Spleen (tissue), 11 donors: ENCODE measurements around the gene NLGN2. TPM values are rescaled to one million over a fixed set of nuclear protein-coding genes. Genes with fewer than 3 reads are reported as not detected.
A peak's percentile ranks its signal among the peaks of the same experiment; 100 is the strongest.

Experiments
- DNase-seq: peaks from one replicate; pipeline ENCODE4 v3.0.0-alpha.2; 2020
- H3K27ac ChIP-seq, 8 donors: fragments of 200-600 bp; sonication (generic) in 7 of 8; 1 replicate in 4 of 8; 2 replicates in 4 of 8; pipeline versions ENCODE4 v1.5.0 to v1.8.0; 2016 to 2021; ENCODE audit warnings: inconsistent platforms in 4 of 8, mild to moderate bottlenecking in 4 of 8, moderate library complexity in 1 of 8
- H3K27me3 ChIP-seq, 7 donors: fragments of 200-600 bp; sonication (generic) in 6 of 7; replicated peaks in 1 of 7; 1 replicate in 4 of 7; 2 replicates in 3 of 7; pipeline versions ENCODE4 v1.5.0 to v1.8.0; 2016 to 2021; ENCODE audit warnings: inconsistent platforms in 3 of 7, mild to moderate bottlenecking in 1 of 7
- H3K36me3 ChIP-seq, 6 donors: fragments of 200-600 bp; sonication (generic) in 5 of 6; 1 replicate in 4 of 6; 2 replicates in 2 of 6; pipeline versions ENCODE4 v1.5.0 to v1.8.0; 2016 to 2021; ENCODE audit warnings: inconsistent platforms in 2 of 6
- H3K4me1 ChIP-seq, 6 donors: fragments of 200-600 bp; sonication (generic) in 5 of 6; 1 replicate in 3 of 6; 2 replicates in 3 of 6; pipeline versions ENCODE4 v1.5.0 to v1.8.0; 2016 to 2021; ENCODE audit warnings: inconsistent platforms in 3 of 6
- H3K4me3 ChIP-seq, 8 donors: fragments of 200-600 bp; sonication (generic) in 7 of 8; 1 replicate in 4 of 8; 2 replicates in 4 of 8; pipeline versions ENCODE4 v1.5.0 to v1.8.0; 2016 to 2021; ENCODE audit warnings: inconsistent platforms in 4 of 8, mild to moderate bottlenecking in 4 of 8, moderate library complexity in 2 of 8
- H3K9me3 ChIP-seq, 8 donors: fragments of 200-600 bp; sonication (generic) in 7 of 8; 1 replicate in 4 of 8; 2 replicates in 4 of 8; pipeline versions ENCODE4 v1.5.0 to v1.8.0; 2016 to 2021; ENCODE audit warnings: inconsistent platforms in 4 of 8
- POLR2A ChIP-seq, 3 donors: fragments of 450-650 bp; IDR thresholded peaks; one replicate each; pipeline ENCODE4 v1.5.1; 2017; ENCODE audit warnings: antibody characterized with exemption in 3 of 3, mild to moderate bottlenecking in 1 of 3
- POLR2AphosphoS5 ChIP-seq, 3 donors: sonication (generic); formaldehyde crosslinking; IDR thresholded peaks; one replicate each; pipeline ENCODE4 v1.5.1; 2017; ENCODE audit warnings: antibody characterized with exemption in 3 of 3
- WGBS, 5 donors: extraction: QIAGEN DNeasy Blood & Tissue Kit in 3 of 5; methylation state at CpG; one replicate each; pipeline versions ENCODE4 v1.1.5 to v1.1.7; 2013 to 2018; 5-methylcytosine and 5-hydroxymethylcytosine counted together
- intact Hi-C: fragments of 100-400 bp; cut with DNase I; formaldehyde crosslinking; loops from one replicate; pipeline ENCODE4 v1.15.0; 2023; ENCODE audit warnings: low total_unique reads
- polyA plus RNA-seq, 3 donors: library from polyadenylated mRNA; stranded (reverse); fragments of 200-250 nt; gene quantifications; one replicate each; pipeline ENCODE4 v1.2.1, GENCODE V29; 2013
- total RNA-seq, 7 donors: library from RNA; depleted of rRNA in 3 of 7; stranded (reverse); fragments of >200 nt in 3 of 7; fragmentation: NEBNext Ultra II Directional in 4 of 7; extraction: Animal tissue kit (Norgen Biotek cat#: 25700) in 4 of 7; gene quantifications; one replicate each; pipeline versions ENCODE4 v1.1.0 to v1.2.1, GENCODE V29; 2016 to 2021
- TF ChIP-seq, protein P1 (sequence below), 11 experiments: fragments of 200-600 bp in 7 of 11; fragments of 450-650 bp in 4 of 11; sonication (generic) in 4 of 11; IDR thresholded peaks in 8 of 11; conservative IDR thresholded peaks in 3 of 11; 1 replicate in 7 of 11; 2 replicates in 4 of 11; pipeline versions ENCODE4 v1.4.0 to v1.8.0; 2016 to 2021; ENCODE audit warnings: antibody characterized with exemption in 11 of 11, inconsistent platforms in 4 of 11, mild to moderate bottlenecking in 1 of 11
- donor health status: healthy with polysubstance abuse.
- donor health status: DM: no; HTN: no; CAD: no; lungs with moderate emphysema.
- donor health status: DM: no; HTN: no; CAD: no.
- donor health status: Bipolar disorder and iron deficiency.
- donor health status: healthy.
- donor health status: DM: no; HTN: no; CAD: no.
- donor health status: DM: yes; HTN: yes; CAD: no.

The NLGN2 gene
- total and polyA plus RNA-seq, 10 donors: 2.2 to 23.0 (median 11.4) TPM

- Histone ChIP-seq H3K4me3 (no peak within 1 kb of the TSS), H3K4me1 (no peaks in the 10 kb centered on the region), H3K27ac (no peak within 1 kb of the TSS), H3K9me3 (no peaks in the 10 kb centered on the region), H3K27me3 (no peaks in the 10 kb centered on the region), H3K36me3 (peaks cover 0 to 7% (median 0%) of the 10 kb centered on the region in 6 donors)
- no peak for DNase-seq
- 64 to 83% (median 82%) methylated on average over 8 to 17 of the region's 17 CpGs for WGBS, 5 donors
- TF ChIP-seq POLR2AphosphoS5 (IDR thresholded peaks at IDR 0.05): peak in 1 of 3 donors; percentile 21
- TF ChIP-seq POLR2A (IDR thresholded peaks at IDR 0.05): no peak
- intact Hi-C loops: no loop called here
Observed at GRCh38 chr17:7419819-7420610, 12.4 kb downstream of the NLGN2 start, which contains the start of gene SPEM1. Gene SPEM1 (plus strand): TSS chr17:7420324. CDS start chr17:7420385, 61 bp downstream.

DNA sequence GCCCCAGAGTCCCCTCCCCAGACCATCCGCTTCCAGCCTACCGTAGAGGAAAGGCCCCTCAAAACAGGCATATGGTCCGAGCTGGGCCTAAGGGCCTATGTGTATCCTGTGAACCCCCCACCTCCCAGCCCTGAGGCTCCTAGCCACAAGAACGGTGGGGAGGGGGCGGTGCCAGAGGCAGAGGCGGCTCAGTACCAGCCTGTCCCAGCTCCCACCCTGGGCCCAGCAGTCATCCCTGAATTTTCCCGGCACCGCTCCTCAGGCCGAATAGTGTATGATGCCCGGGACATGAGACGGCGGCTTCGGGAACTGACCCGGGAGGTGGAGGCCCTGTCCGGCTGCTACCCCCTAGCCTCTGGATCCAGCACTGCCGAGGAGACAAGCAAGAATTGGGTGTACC is 13.5 kb downstream of the NLGN2 start:
- intact Hi-C loops: no loop called here

DNA sequence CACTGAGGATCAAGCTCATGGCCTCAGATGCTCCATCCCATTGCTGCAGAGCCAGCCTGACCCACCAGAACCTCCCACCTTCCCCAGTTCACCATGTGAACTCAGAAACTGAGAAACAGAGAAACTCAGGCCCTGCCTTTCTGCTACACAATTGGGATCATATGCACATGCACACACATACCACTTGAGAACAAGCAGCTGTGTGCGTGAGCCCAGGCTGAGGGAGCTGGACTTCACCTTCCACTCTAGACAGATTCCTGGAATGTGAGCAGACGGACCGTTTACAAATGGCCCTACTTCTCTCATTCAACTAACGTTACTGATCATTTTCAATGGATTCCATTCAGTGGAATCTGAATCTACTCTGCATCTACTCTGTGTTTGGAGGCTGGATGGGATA is 16.0 kb downstream of the NLGN2 start:
- Histone ChIP-seq H3K27me3 (no peaks in the 10 kb centered on the region), H3K4me1 (no peaks in the 10 kb centered on the region), H3K4me3 (no peak overlapping the region), H3K27ac (no peak overlapping the region), H3K36me3 (no peaks in the 10 kb centered on the region), H3K9me3 (no peaks in the 10 kb centered on the region)
- DNase-seq: no peak
- 81 to 88% (median 83%) methylated on average over 4 of the region's 4 CpGs for WGBS, 5 donors
- intact Hi-C loops: no loop called here
- TF ChIP-seq POLR2AphosphoS5 (IDR thresholded peaks at IDR 0.05) (no peak), POLR2A (IDR thresholded peaks at IDR 0.05) (no peak)
- TF ChIP-seq, protein P1, sequence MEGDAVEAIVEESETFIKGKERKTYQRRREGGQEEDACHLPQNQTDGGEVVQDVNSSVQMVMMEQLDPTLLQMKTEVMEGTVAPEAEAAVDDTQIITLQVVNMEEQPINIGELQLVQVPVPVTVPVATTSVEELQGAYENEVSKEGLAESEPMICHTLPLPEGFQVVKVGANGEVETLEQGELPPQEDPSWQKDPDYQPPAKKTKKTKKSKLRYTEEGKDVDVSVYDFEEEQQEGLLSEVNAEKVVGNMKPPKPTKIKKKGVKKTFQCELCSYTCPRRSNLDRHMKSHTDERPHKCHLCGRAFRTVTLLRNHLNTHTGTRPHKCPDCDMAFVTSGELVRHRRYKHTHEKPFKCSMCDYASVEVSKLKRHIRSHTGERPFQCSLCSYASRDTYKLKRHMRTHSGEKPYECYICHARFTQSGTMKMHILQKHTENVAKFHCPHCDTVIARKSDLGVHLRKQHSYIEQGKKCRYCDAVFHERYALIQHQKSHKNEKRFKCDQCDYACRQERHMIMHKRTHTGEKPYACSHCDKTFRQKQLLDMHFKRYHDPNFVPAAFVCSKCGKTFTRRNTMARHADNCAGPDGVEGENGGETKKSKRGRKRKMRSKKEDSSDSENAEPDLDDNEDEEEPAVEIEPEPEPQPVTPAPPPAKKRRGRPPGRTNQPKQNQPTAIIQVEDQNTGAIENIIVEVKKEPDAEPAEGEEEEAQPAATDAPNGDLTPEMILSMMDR (IDR thresholded peaks at IDR 0.05 in 8 of 11, conservative IDR thresholded peaks at IDR 0.05 in 3 of 11): no peak

More for the DNA sequence above, 13.5 kb downstream of the NLGN2 start:
- H3K27ac ChIP-seq: no peak overlapping the region
- no peaks in the 10 kb centered on the region for H3K4me1 ChIP-seq
- TF ChIP-seq, protein P1 (IDR thresholded peaks at IDR 0.05 in 8 of 11, conservative IDR thresholded peaks at IDR 0.05 in 3 of 11): no peak
- TF ChIP-seq POLR2AphosphoS5 (IDR thresholded peaks at IDR 0.05) (no peak), POLR2A (IDR thresholded peaks at IDR 0.05) (no peak)
- no peaks in the 10 kb centered on the region for H3K27me3 ChIP-seq
- DNase-seq: no peak
- H3K4me3 ChIP-seq: no peak overlapping the region
- H3K36me3 ChIP-seq: peaks cover 0 to 7% (median 0%) of the 10 kb centered on the region in 6 donors
- WGBS, 5 donors: 93 to 98% (median 96%) methylated on average over 13 to 16 of the region's 16 CpGs
- no peaks in the 10 kb centered on the region for H3K9me3 ChIP-seq

DNA sequence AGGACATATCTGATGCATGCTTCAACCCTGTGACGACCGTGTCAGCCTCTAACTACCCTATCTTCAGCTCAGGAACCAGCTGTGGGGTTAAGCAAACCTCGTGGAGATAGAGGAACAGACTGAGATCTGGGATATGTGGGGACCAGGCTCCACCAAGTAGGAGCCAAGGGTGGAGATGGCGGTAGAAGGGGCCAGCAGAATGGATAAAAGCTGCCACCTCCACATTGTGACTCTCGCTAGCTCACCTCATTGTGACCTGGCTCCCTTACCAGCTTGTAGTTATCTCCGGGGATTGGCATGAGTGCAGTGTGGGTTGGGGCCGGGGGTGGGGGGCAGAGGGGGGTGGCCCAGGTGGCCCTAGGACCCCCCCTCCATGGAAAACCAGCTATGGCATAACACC is 17.7 kb downstream of the NLGN2 start, which contains the start of gene SPEM2:
Gene SPEM2 (plus strand): TSS at position 301 of the 400 bp plus-strand sequence. CDS start 73 bp downstream, at position 374.
- H3K4me3 ChIP-seq: no peak within 1 kb of the TSS
- WGBS, 5 donors: 72 to 84% (median 82%) methylated on average over 7 of the region's 7 CpGs
- TF ChIP-seq, protein P1 (IDR thresholded peaks at IDR 0.05 in 8 of 11, conservative IDR thresholded peaks at IDR 0.05 in 3 of 11): no peak
- TF ChIP-seq POLR2AphosphoS5 (IDR thresholded peaks at IDR 0.05): no peak
- no peak for TF ChIP-seq POLR2A (IDR thresholded peaks at IDR 0.05)
- no peak within 1 kb of the TSS for H3K27ac ChIP-seq
- H3K4me1 ChIP-seq: no peaks in the 10 kb centered on the region
- H3K27me3 ChIP-seq: no peaks in the 10 kb centered on the region
- no peaks in the 10 kb centered on the region for H3K36me3 ChIP-seq
- intact Hi-C loops: no loop called here
- no peaks in the 10 kb centered on the region for H3K9me3 ChIP-seq
- DNase-seq: no peak
